ENCODE results near the gene GALE.

GRCh38 chr1:23751815-23752200, 48.7 kb downstream of the GALE start:
- TF ChIP-seq, protein P1, sequence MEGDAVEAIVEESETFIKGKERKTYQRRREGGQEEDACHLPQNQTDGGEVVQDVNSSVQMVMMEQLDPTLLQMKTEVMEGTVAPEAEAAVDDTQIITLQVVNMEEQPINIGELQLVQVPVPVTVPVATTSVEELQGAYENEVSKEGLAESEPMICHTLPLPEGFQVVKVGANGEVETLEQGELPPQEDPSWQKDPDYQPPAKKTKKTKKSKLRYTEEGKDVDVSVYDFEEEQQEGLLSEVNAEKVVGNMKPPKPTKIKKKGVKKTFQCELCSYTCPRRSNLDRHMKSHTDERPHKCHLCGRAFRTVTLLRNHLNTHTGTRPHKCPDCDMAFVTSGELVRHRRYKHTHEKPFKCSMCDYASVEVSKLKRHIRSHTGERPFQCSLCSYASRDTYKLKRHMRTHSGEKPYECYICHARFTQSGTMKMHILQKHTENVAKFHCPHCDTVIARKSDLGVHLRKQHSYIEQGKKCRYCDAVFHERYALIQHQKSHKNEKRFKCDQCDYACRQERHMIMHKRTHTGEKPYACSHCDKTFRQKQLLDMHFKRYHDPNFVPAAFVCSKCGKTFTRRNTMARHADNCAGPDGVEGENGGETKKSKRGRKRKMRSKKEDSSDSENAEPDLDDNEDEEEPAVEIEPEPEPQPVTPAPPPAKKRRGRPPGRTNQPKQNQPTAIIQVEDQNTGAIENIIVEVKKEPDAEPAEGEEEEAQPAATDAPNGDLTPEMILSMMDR (conservative IDR thresholded peaks at IDR 0.05; ENCODE audit: low read depth, low read length): no peak
- TF ChIP-seq EZH2phosphoT487 (IDR thresholded peaks at IDR 0.05; ENCODE audit: borderline replicate concordance, low read length): no peak
